GM18498 (cell line): ENCODE results near the gene CPSF7.
A peak's percentile ranks its signal among the peaks of the same experiment; 100 is the strongest.
"Not testable (repeated sequence)": the region's sequence is repeated elsewhere in the genome, so short reads cannot be mapped to it uniquely, and the experiment has no call there.

Experiments used
- ATAC-seq: cut with Tn5 transposase; IDR thresholded peaks from one replicate; pipeline ENCODE4 v1.9.1; 2021; ENCODE audit warnings: mild to moderate bottlenecking, moderate library complexity; ENCODE audit not compliant: unreplicated experiment

The CPSF7 gene

GRCh38 chr11:61390161-61390560 lies 39.6 kb downstream of the CPSF7 start:
- ATAC-seq: no peak

GRCh38 chr11:61384271-61385242 lies 45.2 kb downstream of the CPSF7 start:
- no peak for ATAC-seq

GRCh38 chr11:61383859-61384258 lies 45.9 kb downstream of the CPSF7 start:
- not testable (repeated sequence) for ATAC-seq

- no peak for ATAC-seq
These were observed 48.9 kb downstream of the CPSF7 start for GRCh38 chr11:61380884-61381283.

- no peak for ATAC-seq
These were observed 51.0 kb downstream of the CPSF7 start for GRCh38 chr11:61378713-61379313.

- no peak for ATAC-seq
These were observed 52.2 kb downstream of the CPSF7 start for GRCh38 chr11:61377461-61378160.

GRCh38 chr11:61375761-61376108 lies 54.0 kb downstream of the CPSF7 start:
- no peak for ATAC-seq

GRCh38 chr11:61372659-61373420 lies 56.9 kb downstream of the CPSF7 start:
- ATAC-seq: no peak

GRCh38 chr11:61370349-61371005 lies 59.3 kb downstream of the CPSF7 start:
- peak; percentile 21 for ATAC-seq

- peak; percentile 61 for ATAC-seq
These were observed 60.1 kb downstream of the CPSF7 start for GRCh38 chr11:61369372-61370348.

GRCh38 chr11:61368646-61369045 lies 61.1 kb downstream of the CPSF7 start:
- no peak for ATAC-seq

GRCh38 chr11:61367406-61367805 lies 62.4 kb downstream of the CPSF7 start:
- ATAC-seq: no peak

GRCh38 chr11:61364012-61364675 lies 65.6 kb downstream of the CPSF7 start:
- ATAC-seq: no peak

GRCh38 chr11:61362542-61362875 lies 67.3 kb downstream of the CPSF7 start:
- ATAC-seq: no peak

- ATAC-seq: peak; percentile 87
These were observed 67.8 kb downstream of the CPSF7 start, which contains the start of the genes CYB561A3 and TMEM138 for GRCh38 chr11:61361741-61362541. CYB561A3 (minus strand) TSS chr11:61361882; CDS start chr11:61356713, 5,169 bp downstream. TMEM138 (plus strand) TSS chr11:61362374; CDS start chr11:61364391, 2,017 bp downstream.

- peak; percentile 1 for ATAC-seq
These were observed 68.5 kb downstream of the CPSF7 start for GRCh38 chr11:61361237-61361740.

GRCh38 chr11:61359516-61359915 lies 70.3 kb downstream of the CPSF7 start:
- no peak for ATAC-seq
